ENCODE measurements around the gene SVOPL. TPM values are rescaled to one million over a fixed set of nuclear protein-coding genes. Genes with fewer than 3 reads are reported as not detected.
"Not testable (repeated sequence)": the region's sequence is repeated elsewhere in the genome, so short reads cannot be mapped to it uniquely, and the experiment has no call there.

SVOPL gene
- polyA plus RNA-seq, 1 donor: not detected

GRCh38 chr7:138699661-138700060, 1.5 kb downstream of the SVOPL start:
- DNase-seq: no peak

DNA sequence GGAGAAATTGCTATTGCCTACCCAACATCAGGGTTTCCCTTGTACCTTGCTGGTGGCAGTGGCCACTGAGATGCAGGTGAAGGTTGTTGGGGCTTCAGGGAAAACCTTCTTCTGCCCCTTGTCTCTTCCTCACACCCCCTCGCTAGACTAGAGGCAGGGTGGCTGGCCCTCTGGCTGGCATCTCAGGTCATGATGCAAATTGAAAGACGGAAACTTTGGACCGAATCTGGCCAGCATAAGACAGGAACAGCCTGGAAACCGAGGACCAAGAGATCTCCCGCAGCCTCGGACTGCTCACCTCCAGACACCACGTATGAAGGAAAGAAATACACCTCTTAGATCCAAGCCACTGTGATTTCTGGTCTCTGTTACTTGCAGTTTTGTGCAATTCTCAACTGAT, 2.9 kb downstream of the SVOPL start:
- DNase-seq: no peak

GRCh38 chr7:138697535-138698182, 3.5 kb downstream of the SVOPL start:
- no peak for DNase-seq

- DNase-seq: not testable (repeated sequence)
Observed at GRCh38 chr7:138695776-138696175, 5.4 kb downstream of the SVOPL start.

GRCh38 chr7:138695106-138695505, 6.1 kb downstream of the SVOPL start:
- no peak for DNase-seq

DNA sequence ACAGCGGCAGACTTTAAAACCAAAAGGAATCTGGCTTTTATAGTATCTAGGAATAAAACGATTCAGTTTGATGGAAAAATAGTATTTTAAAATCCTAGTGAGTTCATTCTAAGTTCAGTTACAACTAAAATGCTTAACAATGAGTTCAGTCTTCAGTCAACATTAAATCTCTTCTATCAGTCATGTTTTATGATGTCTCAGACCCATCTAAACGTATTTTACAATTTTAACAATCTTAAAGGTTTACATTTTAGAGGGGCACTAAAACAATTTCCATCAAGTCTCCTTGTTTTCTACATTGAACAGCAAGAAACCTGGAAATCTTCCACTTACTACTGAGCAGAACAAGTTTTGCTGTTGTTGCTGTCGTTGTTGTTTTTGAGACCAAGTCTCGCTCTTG, 10.0 kb downstream of the SVOPL start:
- no peak for DNase-seq

DNA sequence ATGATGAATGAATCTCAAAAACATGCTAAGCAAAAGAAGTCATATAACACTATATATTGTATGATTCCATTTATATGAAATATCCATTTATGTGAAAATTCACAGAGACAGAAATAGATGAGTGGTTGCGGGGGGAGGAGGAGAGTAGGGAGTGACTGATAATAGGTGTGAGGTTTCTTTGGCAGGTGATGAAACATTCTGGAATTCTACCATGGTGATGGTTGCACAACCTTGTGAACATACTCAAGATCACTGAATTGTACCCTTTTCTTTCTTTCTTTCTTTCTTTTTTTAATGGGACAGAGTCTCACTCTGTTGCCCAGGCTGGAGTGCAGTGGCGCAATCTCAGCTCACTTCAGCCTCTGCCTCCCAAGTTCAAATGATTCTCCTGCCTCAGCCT, 10.7 kb downstream of the SVOPL start:
- no peak for DNase-seq

GRCh38 chr7:138688037-138688436, 13.1 kb downstream of the SVOPL start:
- DNase-seq: not testable (repeated sequence)

DNA sequence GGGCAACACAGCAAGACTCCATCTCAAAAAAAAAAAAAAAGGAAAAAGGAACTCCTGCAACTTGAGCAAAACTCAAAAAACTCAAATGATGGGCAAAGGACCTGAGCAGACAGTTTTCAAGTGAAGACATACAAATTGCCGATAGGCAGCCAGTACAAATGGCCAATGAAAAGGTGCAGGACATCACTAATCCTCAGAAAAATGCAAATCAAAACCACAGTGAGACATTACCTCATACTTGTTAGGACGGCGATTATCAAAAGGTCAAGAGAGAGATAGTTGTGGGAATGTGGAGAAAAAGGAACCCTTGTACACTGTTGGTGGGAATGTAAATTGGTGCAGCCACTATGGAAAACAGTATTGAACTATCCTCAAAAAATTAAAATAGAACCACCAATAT, 16.8 kb downstream of the SVOPL start:
- no peak for DNase-seq

GRCh38 chr7:138679793-138680192, 21.4 kb downstream of the SVOPL start:
- no peak for DNase-seq

DNA sequence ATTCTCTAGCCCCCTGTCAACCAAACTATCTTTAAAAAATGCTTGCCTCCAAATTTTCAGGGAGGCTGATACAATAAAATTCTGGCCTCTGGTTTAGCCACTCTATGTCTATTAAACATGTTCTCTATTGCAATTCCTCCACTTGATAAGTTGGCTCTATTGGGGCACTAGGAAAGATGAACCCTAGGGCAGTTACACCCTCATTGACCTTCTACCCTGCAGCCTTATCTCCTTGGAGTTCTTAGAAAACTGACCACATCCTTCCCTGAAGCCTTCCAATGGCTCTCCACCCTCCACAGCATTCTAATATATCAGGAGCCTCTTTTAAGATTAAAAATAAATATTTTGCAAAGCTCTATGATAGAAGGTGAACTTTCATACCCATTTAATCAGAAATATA, 30.6 kb downstream of the SVOPL start:
- no peak for DNase-seq

DNA sequence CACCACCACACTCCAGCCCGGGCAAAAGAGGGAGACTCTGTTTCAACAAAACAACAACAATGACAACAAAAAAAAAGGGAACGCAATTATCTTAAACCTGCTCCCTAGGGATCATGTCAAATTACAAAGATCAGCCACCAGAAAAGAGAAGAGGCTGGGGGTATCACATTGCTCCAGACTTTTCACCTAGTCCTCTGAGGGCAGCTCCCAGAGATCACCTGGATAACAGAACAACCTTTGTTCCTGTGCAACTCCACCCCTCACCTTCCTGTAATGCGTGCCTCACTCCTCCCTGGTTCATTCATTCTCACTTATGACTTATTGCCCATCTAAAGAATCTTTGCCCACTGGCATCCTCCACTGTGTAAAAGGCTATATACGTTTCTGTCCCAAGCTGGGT, 31.8 kb downstream of the SVOPL start:
- DNase-seq: no peak

DNA sequence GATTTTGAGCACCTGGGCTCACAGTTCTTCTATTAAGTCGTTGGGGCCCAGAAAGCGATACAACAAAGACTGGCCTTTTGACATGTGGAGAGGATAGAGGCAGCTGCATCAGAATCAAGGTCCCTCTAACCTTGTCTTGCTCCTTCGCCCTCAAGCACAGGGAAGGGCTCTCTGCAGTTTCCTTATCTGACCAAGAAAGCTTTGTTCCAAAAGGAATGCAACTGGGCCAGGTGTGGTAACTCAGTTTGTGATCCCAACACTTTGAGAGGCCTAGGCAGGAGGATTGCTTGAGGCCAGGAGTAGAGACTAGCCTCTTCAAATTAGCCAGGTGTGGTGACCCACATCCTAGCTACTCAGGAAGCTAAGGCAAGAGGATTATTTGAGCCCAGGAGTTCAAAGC, 32.2 kb downstream of the SVOPL start:
- no peak for DNase-seq

- no peak for DNase-seq
Observed at GRCh38 chr7:138668229-138668596, 32.9 kb downstream of the SVOPL start.

DNA sequence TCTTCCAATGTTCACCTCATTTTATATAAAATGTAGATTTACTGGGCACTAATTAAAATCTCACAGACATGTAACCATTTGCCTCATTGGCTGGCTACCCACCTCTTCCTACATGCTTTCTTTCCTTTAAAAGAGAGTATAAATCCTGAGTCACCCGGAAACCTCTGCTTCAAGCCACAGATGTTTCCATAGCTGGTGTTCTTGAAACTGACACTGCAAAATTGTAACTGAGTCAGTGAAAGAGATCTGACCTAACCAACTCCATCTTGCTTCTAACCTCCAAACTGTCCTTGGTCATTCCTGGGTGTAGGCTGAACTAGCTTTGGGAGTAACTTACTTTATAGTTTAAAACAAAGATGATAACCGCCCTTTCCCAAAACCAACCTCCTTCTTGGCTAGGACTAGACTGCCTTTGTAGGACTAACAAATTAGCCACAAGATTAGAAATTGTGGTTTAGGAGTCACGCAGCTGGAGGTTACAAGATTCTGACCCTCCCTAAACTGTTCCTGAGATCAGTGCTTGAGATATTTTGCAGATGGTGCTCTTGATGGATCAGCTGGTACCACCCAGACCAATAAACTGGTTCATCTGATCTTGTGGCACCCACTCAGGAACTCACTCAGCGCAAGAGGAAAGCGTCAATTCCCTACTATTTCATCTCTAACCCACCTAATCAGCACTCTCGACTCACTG, 33.5 kb downstream of the SVOPL start:
- no peak for DNase-seq

DNA sequence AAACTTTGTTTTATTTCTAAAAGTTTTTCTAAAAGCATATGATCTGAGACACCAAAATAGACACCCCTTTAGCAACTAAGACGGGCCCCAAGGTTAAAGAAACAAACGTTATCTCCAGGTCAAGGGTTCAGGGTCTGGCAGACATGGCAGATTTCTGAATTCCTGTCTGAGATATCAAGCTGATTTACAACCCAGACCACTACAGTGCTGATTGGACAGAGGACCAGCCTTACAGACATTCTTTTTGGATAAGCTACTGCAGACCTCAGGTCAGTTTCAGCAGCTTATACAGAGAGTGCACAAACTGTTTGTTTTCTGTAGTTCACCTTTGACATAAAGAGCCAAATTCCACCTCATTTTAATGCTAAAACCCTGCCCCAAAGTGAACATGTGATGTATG, 34.8 kb downstream of the SVOPL start:
- no peak for DNase-seq

GRCh38 chr7:138665669-138666140, 35.5 kb downstream of the SVOPL start:
- DNase-seq: no peak

GRCh38 chr7:138665249-138665648, 35.9 kb downstream of the SVOPL start:
- DNase-seq: no peak

- DNase-seq: no peak
Observed at GRCh38 chr7:138663725-138664710, 37.1 kb downstream of the SVOPL start.

DNA sequence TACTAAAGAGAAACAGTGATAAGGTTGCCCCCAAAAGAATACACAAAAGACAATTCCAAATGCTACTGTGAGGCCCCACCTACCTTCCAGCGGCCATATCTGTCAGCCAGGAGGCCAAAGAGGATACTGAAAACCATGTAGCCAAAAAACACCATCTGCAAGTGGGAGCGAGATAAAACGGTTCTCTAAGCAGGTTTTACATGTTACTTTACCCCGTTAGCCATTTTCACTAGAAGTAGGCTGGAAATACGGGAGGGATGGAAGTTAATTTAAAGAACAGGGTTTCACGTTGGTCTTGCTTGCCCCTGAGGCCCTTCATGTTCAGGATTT, 38.2 kb downstream of the SVOPL start:
- DNase-seq: no peak

DNA sequence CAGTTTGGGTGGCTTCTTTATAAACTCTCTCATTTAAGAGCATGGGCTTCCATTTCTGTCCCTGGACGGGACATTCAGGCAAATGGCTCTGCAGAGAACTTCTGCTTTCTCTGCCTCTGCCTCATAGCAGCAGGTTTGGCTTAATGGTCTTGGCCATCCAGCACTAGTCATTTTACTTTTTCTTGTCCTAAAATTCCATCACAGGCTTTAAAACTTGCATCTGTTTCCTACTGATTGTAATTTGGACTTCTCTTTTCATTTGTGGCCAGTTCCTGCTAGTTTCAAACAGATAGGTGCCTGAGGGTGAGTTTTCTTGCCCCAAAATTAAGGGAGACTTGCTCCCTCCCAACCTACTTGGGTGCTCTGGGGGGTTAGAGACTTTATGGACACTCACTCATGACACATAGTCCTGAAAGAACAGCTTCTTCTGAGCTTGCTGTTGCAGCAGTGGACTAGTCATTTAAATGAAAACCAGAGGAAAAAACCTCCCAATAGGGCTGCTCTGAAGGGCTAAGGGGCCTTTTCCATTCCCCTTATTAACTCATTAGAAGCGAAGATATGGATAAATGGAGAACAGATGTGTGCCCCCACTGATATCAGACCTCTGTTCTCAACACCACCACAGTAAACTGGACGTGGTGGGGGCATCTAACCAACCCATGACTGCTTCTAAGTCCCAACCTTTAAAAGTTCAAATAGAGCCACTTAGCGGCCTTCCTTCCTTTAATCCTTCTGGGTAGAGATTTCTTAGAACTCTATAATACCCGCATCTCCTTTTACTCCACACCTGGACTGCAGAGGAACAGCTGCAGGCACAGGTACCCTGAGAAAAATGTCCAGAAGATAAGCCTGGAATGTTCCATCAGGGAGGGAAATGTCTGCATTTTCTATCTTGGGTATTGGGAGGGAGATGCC, 38.8 kb downstream of the SVOPL start:
- DNase-seq: no peak

DNA sequence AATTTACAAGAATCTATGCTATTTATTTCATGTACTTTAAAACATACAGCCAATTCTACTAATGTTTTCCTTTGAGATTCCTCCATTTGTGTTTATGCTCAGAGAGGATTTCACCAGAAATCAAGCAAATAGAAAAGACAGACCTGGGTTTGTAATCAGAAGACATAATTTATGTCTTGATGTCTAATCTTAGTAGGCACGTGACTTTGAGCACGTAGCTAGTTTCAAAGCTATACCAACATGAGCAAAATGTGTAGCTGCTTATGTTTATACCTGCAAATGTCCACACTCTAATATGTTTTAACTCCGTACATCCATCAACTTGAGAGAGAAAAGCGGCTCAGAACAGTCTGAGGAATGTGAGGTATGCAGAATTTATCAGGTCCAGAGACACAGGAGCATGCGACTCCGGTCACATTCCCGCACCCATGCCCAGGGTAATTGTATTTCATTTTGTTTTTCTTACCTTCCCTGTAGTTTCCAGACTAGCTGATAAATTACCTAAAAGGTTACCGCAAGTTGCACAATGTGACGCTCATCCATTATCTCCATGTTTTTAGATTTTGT, 40.0 kb downstream of the SVOPL start:
- DNase-seq: no peak

All from hindlimb muscle (tissue), 1 donor.